Glutamatergic neuron (in vitro differentiated cells): ENCODE data around the gene LIPM. TPM values are rescaled to one million over a fixed set of nuclear protein-coding genes. Genes with fewer than 3 reads are reported as not detected.

Experiments
- DNase-seq: peaks from one replicate; pipeline ENCODE4 v3.0.0; 2022
- H3K27ac Mint-ChIP-seq: one replicate; pipeline ENCODE4 v1.8.0; 2020; ENCODE audit warnings: mild to moderate bottlenecking, mixed read lengths, inconsistent platforms; ENCODE audit not compliant: unreplicated experiment
- H3K27me3 Mint-ChIP-seq: one replicate; pipeline ENCODE4 v1.8.0; 2020; ENCODE audit warnings: mild to moderate bottlenecking, moderate library complexity, mixed read lengths, inconsistent platforms; ENCODE audit not compliant: unreplicated experiment
- H3K36me3 Mint-ChIP-seq: one replicate; pipeline ENCODE4 v1.8.0; 2020; ENCODE audit warnings: mild to moderate bottlenecking, mixed read lengths, inconsistent platforms; ENCODE audit not compliant: unreplicated experiment
- H3K4me1 Mint-ChIP-seq: one replicate; pipeline ENCODE4 v1.8.0; 2020; ENCODE audit warnings: mild to moderate bottlenecking, low read depth, mixed read lengths, inconsistent platforms; ENCODE audit not compliant: unreplicated experiment
- H3K4me3 Mint-ChIP-seq: one replicate; pipeline ENCODE4 v1.8.0; 2020; ENCODE audit warnings: mild to moderate bottlenecking, mixed read lengths, inconsistent platforms; ENCODE audit not compliant: unreplicated experiment
- H3K9me3 Mint-ChIP-seq: one replicate; pipeline ENCODE4 v1.8.0; 2020; ENCODE audit warnings: mild to moderate bottlenecking, moderate library complexity, mixed read lengths, inconsistent platforms; ENCODE audit not compliant: unreplicated experiment
- CTCF ChIP-seq: fragments of 200-600 bp; sonication (generic); IDR thresholded peaks from one replicate; pipeline ENCODE4 v1.5.0; 2021; ENCODE audit not compliant: partially characterized antibody, unreplicated experiment
- total RNA-seq: library from RNA; stranded (reverse); fragmentation: NEBNext Ultra II Directional; extraction: Animal tissue kit (Norgen Biotek cat#: 25700); gene quantifications from one replicate; pipeline ENCODE4 v1.2.1, GENCODE V29; 2021; ENCODE audit not compliant: unreplicated experiment

The LIPM gene
- total RNA-seq, 1 donor from 2014 or later, result not detected

GRCh38 chr10:88838766-88839350 is 36.3 kb downstream of the LIPM start:
- Mint-ChIP-seq H3K27ac (no peak overlapping the region), H3K4me1 (no peaks in the 10 kb centered on the region), H3K36me3 (no peaks in the 10 kb centered on the region), H3K4me3 (no peak overlapping the region), H3K9me3 (no peaks in the 10 kb centered on the region), H3K27me3 (no peaks in the 10 kb centered on the region)
- no peak for TF ChIP-seq CTCF
- no peak for DNase-seq

- no peaks in the 10 kb centered on the region for H3K27me3 Mint-ChIP-seq
- no peak for TF ChIP-seq CTCF
- no peaks in the 10 kb centered on the region for H3K9me3 Mint-ChIP-seq
- H3K4me1 Mint-ChIP-seq, result no peaks in the 10 kb centered on the region
- H3K27ac Mint-ChIP-seq, result no peak overlapping the region
- no peak for DNase-seq
- no peaks in the 10 kb centered on the region for H3K36me3 Mint-ChIP-seq
- no peak overlapping the region for H3K4me3 Mint-ChIP-seq
Observed at GRCh38 chr10:88840104-88840503, 37.6 kb downstream of the LIPM start.

GRCh38 chr10:88840881-88841280 is 38.4 kb downstream of the LIPM start:
- no peak for DNase-seq
- no peaks in the 10 kb centered on the region for H3K36me3 Mint-ChIP-seq
- H3K9me3 Mint-ChIP-seq, result no peaks in the 10 kb centered on the region
- H3K4me3 Mint-ChIP-seq, result no peak overlapping the region
- H3K27me3 Mint-ChIP-seq, result no peaks in the 10 kb centered on the region
- H3K4me1 Mint-ChIP-seq, result no peaks in the 10 kb centered on the region
- no peak for TF ChIP-seq CTCF
- no peak overlapping the region for H3K27ac Mint-ChIP-seq

DNA sequence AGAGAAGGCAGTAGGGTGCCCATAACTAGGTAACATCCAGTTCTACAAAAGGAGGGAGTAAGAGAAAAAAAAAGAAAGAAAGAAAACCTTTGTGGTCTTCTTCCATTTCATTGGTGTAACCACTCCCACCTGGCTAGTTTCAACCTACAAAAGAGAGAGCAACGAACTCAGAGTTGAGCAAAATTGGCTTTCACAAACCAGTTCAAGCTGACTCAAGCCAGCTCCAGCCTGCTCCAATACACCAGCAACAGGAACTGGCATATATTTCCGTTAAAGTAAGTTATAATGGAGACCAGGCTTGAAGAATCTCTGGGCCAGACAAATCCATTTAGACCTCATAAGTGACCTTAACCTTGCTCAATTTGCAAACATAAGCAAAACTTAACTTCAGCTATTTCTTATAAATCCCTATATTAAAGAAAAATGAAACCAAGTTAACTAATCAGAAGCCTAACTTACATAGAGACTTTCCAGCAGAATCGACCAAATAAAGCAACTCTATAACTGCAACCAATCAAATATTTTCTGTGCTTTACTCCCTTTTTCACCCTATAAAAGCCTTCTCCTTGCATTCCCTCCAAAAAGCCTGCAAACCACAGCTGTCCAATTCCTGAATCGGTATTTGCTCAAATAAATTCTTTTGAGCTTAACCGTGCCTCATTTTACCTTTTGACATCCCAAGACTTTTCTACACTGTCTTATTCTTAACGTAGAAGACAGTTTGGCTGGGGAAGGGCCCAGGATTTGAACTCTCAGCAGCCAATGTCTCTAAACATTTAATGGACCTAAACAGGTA is 39.0 kb downstream of the LIPM start:
- Mint-ChIP-seq H3K36me3 (no peaks in the 10 kb centered on the region), H3K27me3 (no peaks in the 10 kb centered on the region), H3K4me3 (no peak overlapping the region), H3K4me1 (no peaks in the 10 kb centered on the region), H3K9me3 (no peaks in the 10 kb centered on the region), H3K27ac (no peak overlapping the region)
- no peak for TF ChIP-seq CTCF
- DNase-seq, result no peak

- TF ChIP-seq CTCF, result no peak
- Mint-ChIP-seq H3K36me3 (no peaks in the 10 kb centered on the region), H3K9me3 (no peaks in the 10 kb centered on the region), H3K4me3 (no peak overlapping the region), H3K27me3 (no peaks in the 10 kb centered on the region), H3K27ac (no peak overlapping the region), H3K4me1 (no peaks in the 10 kb centered on the region)
- DNase-seq, result no peak
Observed at GRCh38 chr10:88843171-88843570, 40.6 kb downstream of the LIPM start.
